IPS-15b (cell line): ENCODE results near the gene SHE.

Experiments
- H3K27me3 ChIP-seq: one replicate; pipeline ENCODE4 v1.6.1; 2013; ENCODE audit warnings: low read length; ENCODE audit not compliant: control insufficient read depth, insufficient read depth
- H3K36me3 ChIP-seq: one replicate; pipeline ENCODE4 v1.6.1; 2013; ENCODE audit warnings: low read length; ENCODE audit not compliant: control insufficient read depth, insufficient read depth
- H3K4me1 ChIP-seq: one replicate; pipeline ENCODE4 v1.6.1; 2013; ENCODE audit warnings: mild to moderate bottlenecking, low read length; ENCODE audit not compliant: control insufficient read depth, insufficient read depth
- H3K4me3 ChIP-seq: one replicate; pipeline ENCODE4 v1.5.1; 2013; ENCODE audit warnings: low read depth, low read length
- H3K9ac ChIP-seq: one replicate; pipeline ENCODE4 v1.6.1; 2013; ENCODE audit warnings: low read depth, mild to moderate bottlenecking, low read length
- H3K9me3 ChIP-seq: one replicate; pipeline ENCODE4 v1.6.1; 2013; ENCODE audit warnings: mild to moderate bottlenecking, low read length; ENCODE audit not compliant: control insufficient read depth, insufficient read depth

The SHE gene

DNA sequence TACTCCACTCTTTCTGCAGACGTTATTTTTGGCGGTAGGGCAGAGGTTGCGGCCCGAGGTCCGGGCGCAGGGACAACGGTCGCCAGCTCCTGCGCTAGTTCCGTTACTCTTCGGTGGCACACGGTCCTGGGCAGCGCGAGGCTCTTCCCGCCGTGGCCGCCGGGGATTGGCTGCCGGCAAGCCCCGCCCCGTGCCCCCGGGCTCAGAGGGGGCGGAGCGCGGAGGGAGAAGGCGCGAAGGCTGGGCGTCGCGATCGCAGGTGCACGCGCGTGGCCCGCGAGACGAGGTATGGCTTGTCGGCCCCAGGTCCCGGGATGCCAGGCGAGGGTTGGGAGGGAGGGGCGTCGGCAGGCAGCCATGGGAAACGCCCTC, 518 bp upstream of the SHE start:
- Histone ChIP-seq H3K4me1 (no peaks in the 10 kb centered on the region), H3K9me3 (peaks cover 4% of the 10 kb centered on the region), H3K36me3 (no peaks in the 10 kb centered on the region), H3K4me3 (peak overlapping the region; percentile 37), H3K9ac (no peak overlapping the region), H3K27me3 (peaks cover 73% of the 10 kb centered on the region)

DNA sequence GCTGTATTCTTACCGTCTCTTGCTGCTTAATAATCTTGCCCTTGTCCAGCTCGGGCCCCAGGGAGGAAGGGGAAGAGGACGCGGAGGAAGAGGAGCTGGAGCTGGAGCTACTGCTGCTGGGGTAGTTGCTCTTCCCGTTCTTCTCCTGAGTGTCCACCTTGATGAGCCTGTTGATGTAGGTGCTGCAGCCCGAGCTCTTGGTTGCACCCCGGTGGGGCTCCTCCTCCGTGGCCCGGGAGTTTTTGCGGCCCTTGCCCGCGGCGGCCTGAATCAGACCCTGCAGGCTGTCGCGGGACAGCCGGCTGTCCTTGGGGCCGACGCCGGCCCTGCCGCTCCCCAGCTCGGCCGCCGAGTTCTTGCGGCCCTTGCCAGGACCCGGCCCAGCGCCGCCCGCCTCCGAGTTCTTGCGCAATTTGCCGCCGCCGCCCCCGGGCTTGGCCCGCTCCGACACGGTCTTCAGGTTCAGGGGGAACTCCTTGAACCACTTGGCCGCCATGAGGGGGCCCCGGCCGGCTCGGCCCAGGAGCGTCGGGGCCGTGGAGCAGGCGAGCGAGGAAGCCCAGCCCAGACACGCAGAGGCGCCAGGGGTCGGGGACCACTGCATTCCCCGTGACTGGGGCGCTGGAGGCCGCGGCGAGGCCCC, 668 bp downstream of the SHE start:
- peaks cover 64% of the 10 kb centered on the region for H3K27me3 ChIP-seq
- H3K9ac ChIP-seq: peak overlapping the region; percentile 37
- H3K4me1 ChIP-seq: no peaks in the 10 kb centered on the region
- H3K4me3 ChIP-seq: peak overlapping the region; percentile 53
- no peaks in the 10 kb centered on the region for H3K36me3 ChIP-seq
- H3K9me3 ChIP-seq: peaks cover 4% of the 10 kb centered on the region

- H3K4me1 ChIP-seq: no peaks in the 10 kb centered on the region
- H3K9ac ChIP-seq: no peak overlapping the region
- peaks cover 4% of the 10 kb centered on the region for H3K9me3 ChIP-seq
- no peaks in the 10 kb centered on the region for H3K36me3 ChIP-seq
- peaks cover 59% of the 10 kb centered on the region for H3K27me3 ChIP-seq
- no peak overlapping the region for H3K4me3 ChIP-seq
These were observed 1.7 kb downstream of the SHE start for GRCh38 chr1:154500533-154500932.

GRCh38 chr1:154499446-154499845, 2.8 kb downstream of the SHE start:
- Histone ChIP-seq H3K4me3 (no peak overlapping the region), H3K9me3 (peaks cover 4% of the 10 kb centered on the region), H3K36me3 (no peaks in the 10 kb centered on the region), H3K27me3 (peaks cover 50% of the 10 kb centered on the region), H3K9ac (no peak overlapping the region), H3K4me1 (no peaks in the 10 kb centered on the region)

DNA sequence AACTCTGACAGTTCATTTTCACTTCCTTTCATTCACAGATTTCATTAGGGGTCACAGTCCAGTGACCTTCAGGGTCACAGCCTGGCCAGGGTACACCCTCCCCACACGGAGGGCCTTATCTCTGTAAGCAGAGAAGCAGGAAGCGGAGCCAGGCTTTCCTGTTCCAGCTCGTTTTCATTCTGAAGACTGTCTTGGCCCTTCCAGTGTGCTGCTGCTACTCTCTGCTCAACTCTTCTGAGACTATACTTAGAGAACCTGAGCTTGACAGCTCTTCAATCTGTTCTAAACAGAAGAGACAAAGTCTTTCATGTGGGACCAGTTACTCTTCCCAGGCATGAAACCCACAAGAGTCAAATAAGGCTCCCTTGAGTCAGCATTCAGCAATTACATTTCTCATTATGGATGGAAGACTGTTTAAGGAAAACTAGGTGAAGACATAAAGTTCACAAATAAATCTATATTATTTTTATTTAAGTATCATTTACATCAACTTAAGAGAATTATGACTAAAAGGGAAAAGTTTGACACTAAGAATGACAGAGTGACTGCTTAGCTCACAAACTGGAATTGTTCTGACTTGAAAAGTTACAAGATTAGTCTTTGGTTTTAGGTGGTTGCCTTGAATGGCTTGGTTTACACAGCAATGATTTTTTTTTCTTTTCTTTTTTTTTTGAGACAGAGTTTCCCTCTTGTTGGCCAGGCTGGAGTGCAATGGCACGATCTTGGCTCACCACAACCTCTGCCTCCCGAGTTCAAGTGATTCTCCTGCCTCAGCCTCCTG, 5.0 kb downstream of the SHE start:
- no peaks in the 10 kb centered on the region for H3K4me1 ChIP-seq
- no peaks in the 10 kb centered on the region for H3K36me3 ChIP-seq
- no peak overlapping the region for H3K4me3 ChIP-seq
- H3K27me3 ChIP-seq: peaks cover 30% of the 10 kb centered on the region
- H3K9me3 ChIP-seq: no peaks in the 10 kb centered on the region
- H3K9ac ChIP-seq: no peak overlapping the region

GRCh38 chr1:154496383-154496782, 5.8 kb downstream of the SHE start:
- H3K4me3 ChIP-seq: no peak overlapping the region
- H3K9me3 ChIP-seq: no peaks in the 10 kb centered on the region
- no peaks in the 10 kb centered on the region for H3K4me1 ChIP-seq
- H3K36me3 ChIP-seq: no peaks in the 10 kb centered on the region
- peaks cover 28% of the 10 kb centered on the region for H3K27me3 ChIP-seq
- H3K9ac ChIP-seq: no peak overlapping the region

DNA sequence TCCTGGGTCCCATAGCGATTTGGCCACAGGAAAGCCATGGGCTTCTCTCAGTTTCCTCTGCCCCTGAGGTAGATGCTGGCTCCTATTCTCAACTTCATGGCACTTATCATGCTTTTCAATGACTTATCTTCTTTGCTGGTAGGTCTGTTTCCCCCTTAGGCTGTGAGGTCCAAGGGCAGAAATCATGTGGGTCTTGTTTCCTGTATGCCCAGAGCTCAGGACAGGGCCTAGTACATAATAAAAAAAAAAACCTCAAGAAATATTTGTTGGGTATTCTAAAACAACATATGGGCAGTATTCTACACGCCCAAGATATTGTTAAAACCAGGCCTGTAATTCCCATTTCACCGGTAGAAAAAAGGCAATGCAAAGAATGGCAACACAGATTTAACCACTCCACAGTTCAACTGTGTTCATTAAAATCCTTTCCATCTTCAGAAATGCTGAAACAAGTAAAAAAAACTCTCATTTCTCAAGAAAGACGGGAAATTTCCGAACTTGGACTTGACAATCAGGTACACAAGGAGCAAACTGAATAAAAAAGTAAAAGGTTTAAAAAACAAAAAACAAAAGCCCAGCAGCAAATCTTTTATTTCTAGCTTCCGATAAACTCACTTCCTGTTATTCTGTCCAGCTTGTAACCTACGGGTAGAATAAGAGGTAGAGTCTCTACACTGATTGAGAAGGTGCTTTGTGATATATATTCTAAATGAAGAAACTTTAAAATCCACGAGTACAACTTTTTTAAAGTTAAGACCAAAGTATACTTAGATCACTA, 6.5 kb downstream of the SHE start:
- Histone ChIP-seq H3K9me3 (no peaks in the 10 kb centered on the region), H3K4me3 (no peak overlapping the region), H3K36me3 (no peaks in the 10 kb centered on the region), H3K27me3 (peaks cover 22% of the 10 kb centered on the region), H3K9ac (no peak overlapping the region), H3K4me1 (no peaks in the 10 kb centered on the region)

- Histone ChIP-seq H3K4me1 (no peaks in the 10 kb centered on the region), H3K4me3 (no peak overlapping the region), H3K9me3 (no peaks in the 10 kb centered on the region), H3K9ac (no peak overlapping the region), H3K36me3 (no peaks in the 10 kb centered on the region), H3K27me3 (no peaks in the 10 kb centered on the region)
These were observed 8.9 kb downstream of the SHE start for GRCh38 chr1:154493276-154493675.

DNA sequence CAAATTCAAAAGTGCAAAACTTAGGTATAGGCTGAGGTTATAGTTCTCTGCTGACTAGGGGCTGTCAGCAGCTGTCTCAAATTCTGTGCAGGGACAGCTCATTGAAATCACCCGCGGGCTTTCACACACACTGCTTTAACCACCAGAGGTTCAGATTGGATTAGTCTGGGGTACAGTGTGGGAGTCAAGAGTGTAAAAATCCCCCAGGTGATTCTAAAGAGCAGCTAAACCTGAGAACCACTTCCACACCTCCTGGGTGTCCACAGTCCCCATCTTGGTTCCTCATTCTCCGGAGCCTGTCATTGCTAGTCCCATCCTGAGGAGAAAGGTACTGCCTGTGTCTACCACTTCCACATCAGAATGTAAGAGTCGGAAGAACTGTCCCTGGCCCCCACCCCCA, 10.1 kb downstream of the SHE start:
- Histone ChIP-seq H3K4me1 (no peaks in the 10 kb centered on the region), H3K9ac (no peak overlapping the region), H3K9me3 (no peaks in the 10 kb centered on the region), H3K27me3 (no peaks in the 10 kb centered on the region), H3K4me3 (no peak overlapping the region), H3K36me3 (no peaks in the 10 kb centered on the region)

GRCh38 chr1:154490317-154490716, 11.9 kb downstream of the SHE start:
- Histone ChIP-seq H3K4me1 (no peaks in the 10 kb centered on the region), H3K36me3 (no peaks in the 10 kb centered on the region), H3K27me3 (no peaks in the 10 kb centered on the region), H3K9me3 (no peaks in the 10 kb centered on the region), H3K9ac (no peak overlapping the region), H3K4me3 (no peak overlapping the region)

DNA sequence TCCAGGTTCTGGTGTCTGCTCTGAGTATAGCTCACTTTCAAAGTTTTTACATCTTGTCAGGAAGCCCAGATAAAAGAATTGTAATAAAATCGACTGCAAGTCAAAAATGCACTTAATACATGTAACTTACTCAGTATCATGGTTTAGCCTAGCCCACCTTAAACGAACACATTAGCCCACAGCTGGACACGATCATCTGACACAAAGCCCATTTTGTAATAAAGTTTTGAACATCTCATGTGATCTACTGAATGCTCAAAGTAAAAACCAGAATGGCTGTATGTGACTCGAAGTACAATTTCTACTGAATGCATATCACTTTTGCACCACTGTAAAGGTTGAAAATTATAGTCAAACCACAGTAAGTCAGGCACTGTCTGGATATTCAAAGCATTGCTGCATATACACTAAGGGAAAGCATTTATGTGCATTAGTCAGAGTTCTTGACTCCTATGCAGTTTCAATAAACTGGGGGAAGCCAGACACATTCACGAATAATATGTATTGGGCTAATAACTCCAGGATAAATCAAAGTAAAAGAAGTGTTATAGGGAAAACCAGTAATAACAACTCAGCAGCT, 12.4 kb downstream of the SHE start:
- no peaks in the 10 kb centered on the region for H3K4me1 ChIP-seq
- H3K9ac ChIP-seq: no peak overlapping the region
- H3K4me3 ChIP-seq: no peak overlapping the region
- H3K9me3 ChIP-seq: no peaks in the 10 kb centered on the region
- H3K36me3 ChIP-seq: no peaks in the 10 kb centered on the region
- no peaks in the 10 kb centered on the region for H3K27me3 ChIP-seq
